CD8-positive, alpha-beta memory T cell (primary cell): ENCODE measurements around the gene TMEM131L. TPM values are rescaled to one million over a fixed set of nuclear protein-coding genes. Genes with fewer than 3 reads are reported as not detected.
A peak's percentile ranks its signal among the peaks of the same experiment; 100 is the strongest.

Experiments used
- CTCF ChIA-PET: fragments of 350-600 bp; sonication (Branson Sonifier 250); formaldehyde crosslinking; loops from one replicate; lab custom pipeline; 2021; ENCODE audit warnings: antibody characterized with exemption; lab: Charles Lee
- POLR2A ChIA-PET: fragments of 350-600 bp; sonication (Branson Sonifier 250); formaldehyde crosslinking; loops from one replicate; lab custom pipeline; 2021; ENCODE audit warnings: antibody characterized with exemption; lab: Charles Lee
- DNase-seq, 5 donors: peaks; one replicate each; pipeline versions ENCODE4 v3.0.0 to v3.0.0-alpha.2; 2020 to 2022; ENCODE audit warnings: mixed read lengths in 1 of 5
- H3K27ac ChIP-seq: one replicate; pipeline ENCODE4 v1.7.0; 2013; ENCODE audit warnings: low read depth, mild to moderate bottlenecking, low read length, moderate library complexity
- H3K27me3 ChIP-seq: 2 replicates; pipeline ENCODE4 v1.7.0; 2013; ENCODE audit warnings: low read length, mild to moderate bottlenecking; ENCODE audit not compliant: insufficient read depth, poor library complexity, severe bottlenecking
- H3K36me3 ChIP-seq: 2 replicates; pipeline ENCODE4 v1.7.0; 2013; ENCODE audit warnings: mild to moderate bottlenecking, low read length, moderate library complexity; ENCODE audit not compliant: insufficient read depth
- H3K4me1 ChIP-seq: 2 replicates; pipeline ENCODE4 v1.7.0; 2013; ENCODE audit warnings: mild to moderate bottlenecking, low read length, moderate library complexity; ENCODE audit not compliant: insufficient read depth
- H3K4me3 ChIP-seq: 2 replicates; pipeline ENCODE4 v1.7.0; 2013; ENCODE audit warnings: mild to moderate bottlenecking, low read length
- H3K9me3 ChIP-seq: 2 replicates; pipeline ENCODE4 v1.7.0; 2013; ENCODE audit warnings: mild to moderate bottlenecking, low read length
- H3K27ac Mint-ChIP-seq, 8 donors: one replicate each; pipeline ENCODE4 v1.8.0; 2020 to 2021; ENCODE audit warnings: mixed read lengths in 8 of 8, mild to moderate bottlenecking in 6 of 8, inconsistent platforms in 3 of 8, moderate library complexity in 3 of 8
- H3K27me3 Mint-ChIP-seq, 2 donors: one replicate each; pipeline ENCODE4 v1.8.0; 2020 to 2021; ENCODE audit warnings: mixed read lengths in 2 of 2, mild to moderate bottlenecking in 1 of 2, moderate library complexity in 1 of 2
- H3K36me3 Mint-ChIP-seq, 3 donors: one replicate each; pipeline ENCODE4 v1.8.0; 2020 to 2021; ENCODE audit warnings: mixed read lengths in 3 of 3, inconsistent platforms in 1 of 3, mild to moderate bottlenecking in 1 of 3
- H3K4me1 Mint-ChIP-seq, 3 donors: one replicate each; pipeline ENCODE4 v1.8.0; 2020 to 2021; ENCODE audit warnings: mixed read lengths in 3 of 3, inconsistent platforms in 1 of 3, mild to moderate bottlenecking in 1 of 3
- H3K4me3 Mint-ChIP-seq, 7 donors: one replicate each; pipeline ENCODE4 v1.8.0; 2020 to 2021; ENCODE audit warnings: mixed read lengths in 7 of 7, mild to moderate bottlenecking in 6 of 7, moderate library complexity in 4 of 7, inconsistent platforms in 2 of 7
- H3K9me3 Mint-ChIP-seq, 5 donors: one replicate each; pipeline ENCODE4 v1.8.0; 2020 to 2022; ENCODE audit warnings: mixed read lengths in 5 of 5, mild to moderate bottlenecking in 3 of 5, moderate library complexity in 2 of 5, inconsistent platforms in 1 of 5
- polyA plus RNA-seq: library from polyadenylated mRNA; unstranded; fragments of 300-500 nt; fragmentation: Illumina TruSeq; gene quantifications from one replicate; pipeline ENCODE4 v1.2.3, GENCODE V29; 2021
- total RNA-seq, 2 experiments: library from RNA; stranded (reverse); gene quantifications; one replicate each; pipeline ENCODE4 v1.2.3, GENCODE V29; 2021

The TMEM131L gene
- total and polyA plus RNA-seq, 3 experiments from 2014 or later: 28.1 to 29.6 (median 28.6) TPM

DNA sequence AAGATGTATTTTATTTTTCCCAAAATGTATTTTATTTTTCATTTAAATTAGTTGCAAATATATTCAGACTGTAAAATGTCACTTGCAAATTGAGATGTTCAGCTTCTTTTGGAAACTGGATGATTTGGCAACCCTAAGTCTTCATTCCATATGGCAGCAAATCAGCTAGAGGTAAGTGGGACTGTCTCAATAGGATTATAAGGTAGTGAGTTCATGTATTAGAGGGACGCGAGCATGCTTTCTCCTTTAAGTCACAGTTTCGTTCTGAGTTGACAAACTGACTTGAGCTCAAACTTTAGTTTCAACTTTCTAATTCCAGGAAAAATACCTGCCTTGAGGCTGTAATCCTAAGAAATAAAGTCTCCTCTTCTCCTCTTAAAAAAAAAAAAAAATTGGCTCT is 44.2 kb upstream of the TMEM131L start:
- no peak overlapping the region for H3K27ac ChIP-seq
- Mint-ChIP-seq H3K36me3 (no peaks in the 10 kb centered on the region), H3K4me3 (no peak overlapping the region), H3K4me1 (peaks cover 14 to 16% (median 15%) of the 10 kb centered on the region in 3 donors), H3K27ac (peak overlapping the region in 1 of 8 donors; percentile 19), H3K9me3 (no peaks in the 10 kb centered on the region), H3K27me3 (no peaks in the 10 kb centered on the region)
- CTCF ChIA-PET: interaction anchor here (1.1 to 1.3 kb wide), 2 partner anchors 11 to 152 kb away, joined by 5 to 6 read pairs; no protein-coding TSS in a partner anchor
- no peak overlapping the region for H3K4me3 ChIP-seq
- no peaks in the 10 kb centered on the region for H3K36me3 ChIP-seq
- H3K4me1 ChIP-seq: peaks cover 14% of the 10 kb centered on the region
- POLR2A ChIA-PET: interaction anchor here (0.7 kb wide), 1 partner anchor 87 kb away, joined by 4 read pairs; no protein-coding TSS in a partner anchor
- no peak for DNase-seq
- H3K9me3 ChIP-seq: no peaks in the 10 kb centered on the region
- H3K27me3 ChIP-seq: no peaks in the 10 kb centered on the region

DNA sequence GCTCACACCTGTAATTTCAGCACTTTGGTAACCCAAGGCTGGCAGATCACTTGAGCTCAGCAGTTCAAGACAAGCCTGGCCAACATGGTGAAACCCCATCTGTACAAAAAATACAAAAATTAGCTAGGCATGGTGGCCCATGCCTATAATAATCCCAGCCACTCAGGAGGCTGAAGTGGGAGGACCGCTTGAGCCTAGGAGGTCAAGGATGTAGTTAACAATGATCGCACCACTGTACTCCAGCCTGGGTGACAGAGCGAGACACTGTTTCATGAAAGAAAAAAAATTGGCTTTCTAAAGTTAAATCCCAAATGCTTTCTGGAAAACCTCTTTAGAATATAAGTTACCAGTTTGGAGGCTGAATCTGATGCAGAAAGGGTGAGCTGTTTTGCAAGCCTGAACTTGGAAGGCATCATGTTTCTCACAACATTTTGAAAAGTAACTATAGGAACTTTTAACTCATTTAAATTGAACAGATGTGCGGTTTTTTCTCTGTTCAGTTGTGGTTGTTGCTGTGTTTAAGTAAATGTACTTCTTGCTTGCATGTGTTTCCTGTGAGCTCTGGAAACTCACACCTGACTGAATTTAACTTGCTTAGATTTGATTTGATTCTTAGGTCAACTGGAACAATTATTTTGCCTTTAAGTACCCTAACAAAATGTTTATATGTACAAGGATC is 39.8 kb upstream of the TMEM131L start:
- no peaks in the 10 kb centered on the region for H3K9me3 Mint-ChIP-seq
- DNase-seq: peak in 2 of 5 donors; percentile 51 to 81
- Histone ChIP-seq H3K9me3 (no peaks in the 10 kb centered on the region), H3K27me3 (no peaks in the 10 kb centered on the region), H3K27ac (no peak overlapping the region), H3K36me3 (no peaks in the 10 kb centered on the region), H3K4me3 (no peak overlapping the region), H3K4me1 (peaks cover 51% of the 10 kb centered on the region)
- H3K4me1 Mint-ChIP-seq: peaks cover 35 to 43% (median 40%) of the 10 kb centered on the region in 3 donors
- peak overlapping the region in 6 of 7 donors; percentile 13 to 73 (median 38) for H3K4me3 Mint-ChIP-seq
- ChIA-PET CTCF (interaction anchor here (0.9 to 10.1 kb wide), 4 partner anchors 8 to 146 kb away, joined by 3 to 133 read pairs (median 3); no protein-coding TSS in a partner anchor), POLR2A (interaction anchor here (0.6 to 0.7 kb wide), 3 partner anchors 10 to 61 kb away, joined by 3 to 8 read pairs (median 4); no protein-coding TSS in a partner anchor)
- peak overlapping the region in 7 of 8 donors; percentile 62 to 89 (median 80) for H3K27ac Mint-ChIP-seq
- H3K27me3 Mint-ChIP-seq: no peaks in the 10 kb centered on the region
- no peaks in the 10 kb centered on the region for H3K36me3 Mint-ChIP-seq

DNA sequence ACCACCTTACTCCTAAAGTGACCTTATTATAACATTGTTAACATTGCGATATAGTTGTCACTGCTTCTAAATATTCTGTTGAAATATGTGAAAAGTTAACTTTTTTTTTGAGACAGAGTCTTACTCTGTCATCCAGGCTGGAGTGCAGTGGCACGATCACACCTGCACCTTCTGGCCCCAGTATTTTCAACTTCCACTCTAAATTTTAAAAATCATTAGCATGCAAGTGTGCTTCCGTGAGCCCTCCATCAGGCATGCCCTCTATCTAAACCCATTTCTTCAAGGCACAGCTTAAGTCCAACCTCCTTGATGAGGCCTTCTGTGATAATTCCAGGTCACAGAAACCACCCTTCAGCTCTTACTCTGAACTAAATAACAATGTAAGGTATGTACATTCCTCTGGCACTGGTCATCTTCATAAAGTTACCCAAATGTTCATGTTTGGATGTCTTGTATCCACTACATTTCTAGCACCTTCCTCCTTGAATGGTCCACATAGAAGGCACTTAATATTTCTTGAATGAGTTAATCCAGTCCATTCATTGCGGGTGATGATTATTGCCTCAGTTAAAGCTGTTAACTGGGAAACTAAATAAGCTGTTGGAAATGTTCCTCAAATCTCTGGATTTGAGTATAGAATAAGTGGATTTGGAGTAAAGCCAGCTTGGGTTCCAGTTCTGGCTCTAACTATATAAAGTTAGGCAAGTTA is 38.6 kb upstream of the TMEM131L start:
- H3K36me3 ChIP-seq: no peaks in the 10 kb centered on the region
- Mint-ChIP-seq H3K27ac (peak overlapping the region; percentile 27 to 89 (median 64)), H3K9me3 (no peaks in the 10 kb centered on the region), H3K4me3 (peak overlapping the region in 4 of 7 donors; percentile 24 to 39 (median 24)), H3K27me3 (no peaks in the 10 kb centered on the region), H3K36me3 (no peaks in the 10 kb centered on the region), H3K4me1 (peaks cover 36 to 45% (median 44%) of the 10 kb centered on the region in 3 donors)
- H3K9me3 ChIP-seq: no peaks in the 10 kb centered on the region
- no peak for DNase-seq
- ChIA-PET CTCF (interaction anchor here (4.5 to 10.1 kb wide), 2 partner anchors 39 to 144 kb away, joined by 17 to 133 read pairs; partner anchors contain the start of gene TMEM131L), POLR2A (no interaction called here)
- H3K27me3 ChIP-seq: no peaks in the 10 kb centered on the region
- H3K4me3 ChIP-seq: no peak overlapping the region
- no peak overlapping the region for H3K27ac ChIP-seq
- H3K4me1 ChIP-seq: peaks cover 57% of the 10 kb centered on the region

DNA sequence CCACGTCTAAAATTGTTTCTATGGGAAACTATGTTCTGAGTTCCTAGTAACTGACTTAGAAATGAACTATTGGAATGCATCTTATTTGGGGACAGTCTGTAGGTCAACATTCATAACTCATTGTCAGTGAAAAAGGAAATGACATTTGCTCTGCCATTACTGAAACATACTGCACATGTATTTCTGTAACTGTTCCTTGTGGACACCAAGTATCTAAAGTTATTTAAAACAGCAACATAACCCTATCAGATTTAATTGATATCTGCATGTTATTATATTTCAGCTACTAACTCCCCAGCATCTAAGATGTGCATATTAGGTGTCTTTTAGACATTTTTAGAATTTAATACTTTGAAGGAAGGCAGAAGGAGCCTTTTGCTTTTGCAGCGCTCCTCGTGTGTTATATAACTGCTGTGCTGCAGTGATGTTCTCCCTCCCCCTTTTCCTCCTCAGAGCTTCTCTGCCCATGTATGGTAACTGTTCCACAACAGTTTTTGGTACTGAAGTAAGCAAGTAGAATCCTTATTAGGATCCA is 37.2 kb upstream of the TMEM131L start:
- Histone ChIP-seq H3K27ac (no peak overlapping the region), H3K36me3 (no peaks in the 10 kb centered on the region), H3K9me3 (no peaks in the 10 kb centered on the region), H3K27me3 (no peaks in the 10 kb centered on the region), H3K4me3 (no peak overlapping the region), H3K4me1 (peaks cover 71% of the 10 kb centered on the region)
- Mint-ChIP-seq H3K27me3 (no peaks in the 10 kb centered on the region), H3K9me3 (no peaks in the 10 kb centered on the region), H3K36me3 (no peaks in the 10 kb centered on the region), H3K4me1 (peaks cover 48 to 58% (median 55%) of the 10 kb centered on the region in 3 donors), H3K4me3 (peak overlapping the region in 4 of 7 donors; percentile 6 to 52 (median 24)), H3K27ac (peak overlapping the region in 6 of 8 donors; percentile 9 to 82 (median 49))
- ChIA-PET POLR2A (interaction anchor here (1.3 kb wide), 1 partner anchor 38 kb away, joined by 5 read pairs; no protein-coding TSS in a partner anchor), CTCF (interaction anchor here (1.1 to 10.1 kb wide), 4 partner anchors 38 to 286 kb away, joined by 4 to 133 read pairs (median 10); partner anchors contain the start of gene TMEM131L)
- DNase-seq: peak in 1 of 5 donors; percentile 50

DNA sequence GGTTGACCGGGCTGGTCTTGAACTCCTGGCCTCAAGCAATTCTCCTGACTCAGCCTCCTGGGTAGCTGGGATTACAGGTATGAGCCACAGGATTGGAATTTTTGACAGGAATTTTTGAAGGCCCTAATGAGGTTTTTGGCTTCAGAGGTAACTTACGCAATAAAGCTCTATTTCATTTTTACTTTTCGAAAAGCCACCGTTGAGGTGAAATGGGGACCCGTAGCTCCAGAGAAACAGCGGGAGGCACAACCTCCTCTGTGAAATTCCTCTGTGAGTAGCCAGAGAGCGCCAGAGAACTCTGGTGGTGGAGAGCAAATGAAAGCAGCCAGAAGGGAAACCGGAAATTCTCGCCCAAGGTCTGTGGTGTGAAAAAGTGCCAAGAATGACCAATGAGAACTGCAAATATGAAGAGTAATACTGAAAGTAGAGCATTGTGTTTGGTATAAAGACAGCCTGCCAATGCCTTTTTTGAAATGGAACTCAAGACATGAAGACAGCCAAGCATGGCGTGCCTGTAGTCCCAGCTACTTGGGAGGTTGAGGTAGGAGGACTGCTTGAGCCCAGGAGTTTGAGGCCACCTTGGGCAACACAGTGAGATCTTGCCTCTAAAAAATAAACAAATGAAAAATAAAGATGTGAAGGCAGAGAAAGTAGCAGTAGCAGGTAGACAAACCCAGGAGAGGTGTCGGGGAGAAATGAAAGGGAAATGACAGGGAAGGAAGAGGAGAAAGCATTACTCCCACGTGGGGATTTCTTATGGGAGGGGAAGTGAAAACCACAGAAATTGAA is 33.0 kb upstream of the TMEM131L start:
- DNase-seq: peak; percentile 40 to 83 (median 56)
- Histone ChIP-seq H3K27me3 (no peaks in the 10 kb centered on the region), H3K4me3 (peak overlapping the region; percentile 60), H3K27ac (no peak overlapping the region), H3K36me3 (no peaks in the 10 kb centered on the region), H3K4me1 (peaks cover 59% of the 10 kb centered on the region), H3K9me3 (no peaks in the 10 kb centered on the region)
- Mint-ChIP-seq H3K27me3 (no peaks in the 10 kb centered on the region), H3K9me3 (no peaks in the 10 kb centered on the region), H3K36me3 (no peaks in the 10 kb centered on the region), H3K27ac (peak overlapping the region; percentile 71 to 96 (median 94)), H3K4me1 (peaks cover 44 to 59% (median 56%) of the 10 kb centered on the region in 3 donors), H3K4me3 (peak overlapping the region; percentile 76 to 88 (median 86))
- ChIA-PET CTCF (interaction anchor here (0.6 to 10.1 kb wide), 38 partner anchors 8 to 290 kb away, joined by 3 to 133 read pairs (median 4); partner anchors contain the start of gene TMEM131L), POLR2A (interaction anchor here (0.5 to 1.6 kb wide), 5 partner anchors 17 to 141 kb away, joined by 3 to 6 read pairs (median 4); no protein-coding TSS in a partner anchor)

DNA sequence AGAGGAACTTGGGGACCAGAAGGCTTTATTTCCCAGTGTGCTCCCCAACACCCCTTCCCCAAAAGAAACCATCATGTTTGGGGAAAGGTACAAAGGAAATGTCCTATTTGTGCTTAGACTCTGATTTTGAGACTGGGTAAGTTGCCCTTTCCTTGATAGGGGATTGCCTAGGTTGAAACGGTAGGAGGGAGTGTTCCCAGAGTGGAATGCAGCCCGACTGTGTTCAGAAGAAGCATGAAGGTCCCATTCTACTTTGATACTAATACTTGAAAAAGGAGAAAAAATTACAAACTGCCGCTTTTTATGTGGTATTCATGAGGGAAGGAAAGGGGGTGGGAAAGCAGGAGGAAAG is 32.4 kb upstream of the TMEM131L start:
- peaks cover 57% of the 10 kb centered on the region for H3K4me1 ChIP-seq

DNA sequence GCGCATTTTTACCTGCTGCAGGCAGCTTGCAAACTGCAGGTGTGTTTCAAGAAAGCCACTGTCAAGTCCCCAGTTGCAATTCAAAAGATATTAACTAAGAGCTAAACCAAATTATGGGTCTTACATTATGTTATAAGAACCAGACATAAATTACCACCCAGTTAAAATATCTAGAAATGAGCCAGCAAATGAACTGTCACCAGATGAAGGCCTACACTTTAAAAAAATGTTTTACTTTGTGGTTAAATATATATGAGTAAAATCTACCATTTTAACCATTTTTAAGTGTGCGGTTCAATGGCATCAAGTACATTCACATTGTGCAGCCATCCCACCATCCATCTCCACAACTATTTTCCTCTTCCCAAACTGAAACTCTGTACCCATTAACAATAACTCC is 32.0 kb upstream of the TMEM131L start:
- Histone ChIP-seq H3K4me3 (no peak overlapping the region), H3K36me3 (no peaks in the 10 kb centered on the region), H3K9me3 (no peaks in the 10 kb centered on the region), H3K27ac (no peak overlapping the region), H3K4me1 (peaks cover 56% of the 10 kb centered on the region), H3K27me3 (no peaks in the 10 kb centered on the region)
- H3K36me3 Mint-ChIP-seq: peaks cover 0 to 2% (median 0%) of the 10 kb centered on the region in 3 donors
- no peaks in the 10 kb centered on the region for H3K27me3 Mint-ChIP-seq
- ChIA-PET POLR2A (no interaction called here), CTCF (interaction anchor here (0.6 to 10.1 kb wide), 9 partner anchors 30 to 209 kb away, joined by 3 to 133 read pairs (median 9); partner anchors contain the start of genes MND1 and TMEM131L)
- no peaks in the 10 kb centered on the region for H3K9me3 Mint-ChIP-seq
- H3K27ac Mint-ChIP-seq: peak overlapping the region; percentile 63 to 96 (median 92)
- peak overlapping the region; percentile 37 to 88 (median 77) for H3K4me3 Mint-ChIP-seq
- H3K4me1 Mint-ChIP-seq: peaks cover 43 to 60% (median 56%) of the 10 kb centered on the region in 3 donors
- DNase-seq: no peak

More for the DNA sequence above, 32.4 kb upstream of the TMEM131L start:
- H3K4me3 Mint-ChIP-seq: peak overlapping the region; percentile 76 to 88 (median 86)
- H3K27me3 Mint-ChIP-seq: no peaks in the 10 kb centered on the region
- Histone ChIP-seq H3K4me3 (peak overlapping the region; percentile 60), H3K27ac (no peak overlapping the region), H3K27me3 (no peaks in the 10 kb centered on the region), H3K36me3 (no peaks in the 10 kb centered on the region), H3K9me3 (no peaks in the 10 kb centered on the region)
- ChIA-PET POLR2A (interaction anchor here (0.5 to 1.6 kb wide), 3 partner anchors 16 to 140 kb away, joined by 3 to 6 read pairs (median 4); no protein-coding TSS in a partner anchor), CTCF (interaction anchor here (0.6 to 10.1 kb wide), 19 partner anchors 9 to 291 kb away, joined by 3 to 133 read pairs (median 8); partner anchors contain the start of gene TMEM131L)
- no peak for DNase-seq
- H3K36me3 Mint-ChIP-seq: no peaks in the 10 kb centered on the region
- peak overlapping the region; percentile 71 to 96 (median 94) for H3K27ac Mint-ChIP-seq
- H3K4me1 Mint-ChIP-seq: peaks cover 43 to 60% (median 56%) of the 10 kb centered on the region in 3 donors
- no peaks in the 10 kb centered on the region for H3K9me3 Mint-ChIP-seq
